Measurements from ENCODE around the gene TLDC2.

Gene TLDC2

DNA sequence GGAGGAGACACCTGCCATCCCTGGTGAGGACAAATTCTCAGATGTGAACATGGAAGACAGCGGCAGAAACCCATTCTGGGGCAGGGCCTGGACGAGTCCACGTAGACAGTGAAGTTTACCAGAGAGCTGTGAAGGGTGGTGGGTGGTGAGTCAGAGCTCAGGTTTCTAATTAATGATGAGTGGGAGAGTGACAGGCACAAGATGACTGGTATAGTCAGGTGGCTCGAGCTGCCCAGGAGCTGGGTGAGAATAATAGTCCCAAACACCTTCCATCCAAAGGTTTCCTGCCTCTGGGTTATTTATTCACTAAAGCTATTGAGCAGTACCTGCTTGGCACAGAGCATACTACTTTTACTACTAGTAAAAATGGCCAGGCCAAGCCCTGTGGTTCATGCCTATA is 6.0 kb downstream of the TLDC2 start:
- DNase-seq (ENCODE audit: insufficient read length, low spot score), result no peak
- FAIRE-seq, result peak; percentile 35
- TF ChIP-seq POLR2A (IDR thresholded peaks at IDR 0.05; ENCODE audit: low read depth, low read length), result no peak
- TF ChIP-seq TAF1 (IDR thresholded peaks at IDR 0.05; ENCODE audit: low read depth, low read length), result no peak
- TF ChIP-seq POLR2AphosphoS5 (IDR thresholded peaks at IDR 0.05; ENCODE audit: low read depth, low read length), result no peak
- no peak for TF ChIP-seq SPI1 (IDR thresholded peaks at IDR 0.05; ENCODE audit: low read depth, low read length)
- TF ChIP-seq POU2F2 (IDR thresholded peaks at IDR 0.05; ENCODE audit: low read depth, low read length), result no peak
- TF ChIP-seq PAX5 (IDR thresholded peaks at IDR 0.05; ENCODE audit: insufficient read depth, low read length, severe bottlenecking), result no peak

DNA sequence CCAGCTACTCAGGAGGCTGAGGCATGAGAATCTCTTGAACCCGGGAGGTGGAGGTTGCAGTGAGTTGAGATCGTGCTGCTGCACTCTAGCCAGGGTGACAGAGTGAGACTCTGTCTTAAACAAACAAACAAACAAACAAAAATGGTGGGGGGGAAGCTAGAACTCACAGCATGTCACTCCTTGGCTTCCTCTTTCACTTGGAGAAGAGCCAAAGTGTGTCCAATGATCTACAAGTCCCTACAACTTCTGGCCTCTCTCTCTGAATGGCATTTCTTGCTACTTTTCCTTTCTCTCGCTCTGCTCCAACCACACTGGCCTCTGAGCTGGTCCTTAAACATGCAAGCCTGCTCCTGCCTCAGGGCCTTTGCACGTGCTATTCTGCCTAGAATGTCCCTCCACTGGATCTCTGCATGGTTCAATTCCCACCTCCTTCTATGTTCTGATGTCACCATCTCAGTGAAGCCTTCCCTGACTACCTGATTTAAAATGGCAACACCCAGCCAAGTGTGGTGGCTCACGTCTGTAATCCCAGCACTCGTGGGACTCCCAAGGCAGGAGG is 8.1 kb downstream of the TLDC2 start:
- FAIRE-seq (no peak), DNase-seq (ENCODE audit: insufficient read length, low spot score) (no peak)
- TF ChIP-seq TAF1 (IDR thresholded peaks at IDR 0.05; ENCODE audit: low read depth, low read length) (no peak), POLR2AphosphoS5 (IDR thresholded peaks at IDR 0.05; ENCODE audit: low read depth, low read length) (no peak), POLR2A (IDR thresholded peaks at IDR 0.05; ENCODE audit: low read depth, low read length) (no peak), SPI1 (IDR thresholded peaks at IDR 0.05; ENCODE audit: low read depth, low read length) (peak; percentile 57; the same call in 1 of the 2 replicates)

DNA sequence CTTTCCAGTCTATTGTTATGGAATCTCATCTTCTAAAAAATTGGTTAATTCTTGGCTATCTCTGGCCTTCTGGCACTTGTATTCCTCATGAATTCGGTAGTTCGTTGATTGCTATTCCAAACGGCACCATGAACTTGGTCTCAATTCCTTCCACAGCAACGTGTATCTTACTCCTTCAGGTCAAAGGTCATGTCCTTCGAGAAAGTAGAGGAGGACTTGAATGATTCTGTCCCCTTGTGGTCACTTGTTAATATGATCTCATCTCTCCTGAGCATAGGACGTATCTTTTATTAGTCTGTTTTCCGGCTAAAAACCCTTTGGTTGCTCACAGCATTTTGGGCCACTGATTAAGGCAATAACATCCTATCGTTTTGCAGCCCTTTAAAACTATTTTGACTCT is 9.4 kb downstream of the TLDC2 start:
- no peak for FAIRE-seq
- no peak for TF ChIP-seq POLR2AphosphoS5 (IDR thresholded peaks at IDR 0.05; ENCODE audit: low read depth, low read length)
- TF ChIP-seq SPI1 (IDR thresholded peaks at IDR 0.05; ENCODE audit: low read depth, low read length), result no peak
- TF ChIP-seq PAX5 (IDR thresholded peaks at IDR 0.05; ENCODE audit: insufficient read depth, low read length, severe bottlenecking), result no peak
- no peak for TF ChIP-seq POU2F2 (IDR thresholded peaks at IDR 0.05; ENCODE audit: low read depth, low read length)
- no peak for TF ChIP-seq POLR2A (IDR thresholded peaks at IDR 0.05; ENCODE audit: low read depth, low read length)
- no peak for TF ChIP-seq TAF1 (IDR thresholded peaks at IDR 0.05; ENCODE audit: low read depth, low read length)
- no peak for DNase-seq (ENCODE audit: insufficient read length, low spot score)

DNA sequence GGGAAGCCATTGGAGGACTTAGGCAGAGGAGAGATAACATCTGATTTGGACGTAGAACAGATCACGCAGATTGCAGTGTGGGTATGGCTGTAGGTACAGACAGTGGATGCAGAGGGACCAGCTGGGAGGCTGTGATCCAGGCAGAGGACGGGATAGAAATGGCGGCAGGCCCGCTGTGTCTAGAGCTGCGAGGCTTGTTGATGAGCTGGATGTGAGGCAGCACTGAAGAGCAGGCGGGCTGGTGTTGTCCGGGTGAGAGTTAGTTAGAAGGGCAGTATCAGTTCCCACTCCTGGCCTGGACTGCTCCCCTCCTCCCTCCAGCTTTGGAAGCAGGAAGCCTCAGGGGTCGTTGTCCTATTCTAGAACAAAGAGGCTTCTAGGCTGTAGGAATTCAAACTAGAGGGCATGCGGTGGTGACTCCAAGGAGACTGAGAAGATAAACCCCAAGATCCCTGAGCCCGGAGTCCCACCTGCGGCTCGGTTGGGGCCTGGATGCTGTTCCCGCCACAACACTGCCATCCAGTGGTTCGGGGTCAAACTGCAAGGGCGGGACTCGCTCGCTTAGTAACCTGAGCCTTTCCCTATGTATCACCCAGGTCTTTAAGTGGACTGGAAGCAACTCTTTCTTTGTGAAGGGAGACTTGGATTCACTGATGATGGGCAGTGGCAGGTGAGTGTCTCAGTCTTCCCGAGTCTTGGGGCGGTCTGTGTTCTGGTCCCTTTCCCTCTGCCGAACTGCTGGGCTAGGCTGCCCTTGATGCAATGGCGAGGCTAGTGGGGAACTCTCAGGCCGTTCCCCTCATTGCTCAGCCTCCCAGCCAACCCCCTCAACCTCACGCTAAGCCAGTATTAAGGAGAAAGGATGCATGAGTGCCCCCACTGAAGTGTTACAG is 11.2 kb downstream of the TLDC2 start:
- TF ChIP-seq PAX5 (IDR thresholded peaks at IDR 0.05; ENCODE audit: insufficient read depth, low read length, severe bottlenecking) (no peak), POLR2A (IDR thresholded peaks at IDR 0.05; ENCODE audit: low read depth, low read length) (no peak), SPI1 (IDR thresholded peaks at IDR 0.05; ENCODE audit: low read depth, low read length) (peak; percentile 46; the same call in 1 of the 2 replicates)
- DNase-seq (ENCODE audit: insufficient read length, low spot score), result peak; percentile 84
- peak; percentile 92 for FAIRE-seq

DNA sequence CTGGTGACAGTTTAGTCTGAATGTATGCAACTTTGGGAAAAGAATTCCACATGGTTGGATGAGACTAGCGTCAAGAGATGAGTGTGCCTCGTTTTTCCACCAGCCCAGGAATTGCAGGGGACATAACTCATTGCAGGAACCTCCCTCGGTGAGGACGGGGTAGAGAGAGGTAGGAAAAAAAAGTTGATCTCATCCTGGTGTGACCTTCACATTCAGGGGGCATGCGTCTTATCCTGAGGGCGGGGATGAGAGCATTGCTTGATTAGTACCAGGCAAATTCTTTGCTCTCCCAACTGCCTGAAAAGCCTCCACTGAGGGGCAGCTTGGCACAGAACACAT is 11.8 kb downstream of the TLDC2 start:
- FAIRE-seq, result no peak
- no peak for TF ChIP-seq SPI1 (IDR thresholded peaks at IDR 0.05; ENCODE audit: low read depth, low read length)
- TF ChIP-seq TAF1 (IDR thresholded peaks at IDR 0.05; ENCODE audit: low read depth, low read length), result no peak
- no peak for TF ChIP-seq POLR2A (IDR thresholded peaks at IDR 0.05; ENCODE audit: low read depth, low read length)
- no peak for TF ChIP-seq POU2F2 (IDR thresholded peaks at IDR 0.05; ENCODE audit: low read depth, low read length)
- no peak for TF ChIP-seq POLR2AphosphoS5 (IDR thresholded peaks at IDR 0.05; ENCODE audit: low read depth, low read length)
- no peak for TF ChIP-seq PAX5 (IDR thresholded peaks at IDR 0.05; ENCODE audit: insufficient read depth, low read length, severe bottlenecking)
- no peak for DNase-seq (ENCODE audit: insufficient read length, low spot score)

DNA sequence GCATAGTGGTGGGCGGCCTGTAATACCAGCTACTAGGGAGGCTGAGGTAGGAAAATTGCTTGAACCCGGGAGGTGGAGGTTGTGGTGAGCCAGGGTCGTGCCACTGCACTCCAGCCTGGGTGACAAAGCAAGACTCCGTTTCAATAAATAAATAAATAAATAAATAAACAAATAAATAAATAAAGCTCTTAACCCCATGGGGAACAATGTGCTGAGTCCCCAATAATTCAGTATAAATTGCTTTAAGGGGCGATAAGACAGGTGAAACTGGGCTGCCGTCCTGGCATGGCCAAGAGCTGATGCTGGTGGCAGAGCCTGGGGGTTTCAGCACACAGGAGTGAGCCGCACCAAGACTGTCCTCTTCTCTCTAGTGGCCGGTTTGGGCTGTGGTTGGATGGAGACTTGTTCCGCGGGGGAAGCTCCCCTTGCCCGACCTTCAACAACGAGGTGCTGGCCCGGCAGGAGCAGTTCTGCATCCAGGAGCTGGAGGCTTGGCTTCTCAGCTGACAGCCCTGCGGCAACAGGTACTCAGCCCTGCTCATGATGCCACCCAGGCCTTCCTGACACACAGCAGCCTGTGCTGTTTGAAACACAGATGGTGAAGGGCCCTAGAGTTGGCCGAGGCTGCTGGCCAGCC is 13.1 kb downstream of the TLDC2 start:
- DNase-seq (ENCODE audit: insufficient read length, low spot score), result no peak
- TF ChIP-seq SPI1 (IDR thresholded peaks at IDR 0.05; ENCODE audit: low read depth, low read length), result no peak
- TF ChIP-seq TAF1 (IDR thresholded peaks at IDR 0.05; ENCODE audit: low read depth, low read length), result no peak
- no peak for TF ChIP-seq POLR2AphosphoS5 (IDR thresholded peaks at IDR 0.05; ENCODE audit: low read depth, low read length)
- no peak for TF ChIP-seq PAX5 (IDR thresholded peaks at IDR 0.05; ENCODE audit: insufficient read depth, low read length, severe bottlenecking)
- no peak for TF ChIP-seq POLR2A (IDR thresholded peaks at IDR 0.05; ENCODE audit: low read depth, low read length)
- TF ChIP-seq POU2F2 (IDR thresholded peaks at IDR 0.05; ENCODE audit: low read depth, low read length), result no peak
- no peak for FAIRE-seq

DNA sequence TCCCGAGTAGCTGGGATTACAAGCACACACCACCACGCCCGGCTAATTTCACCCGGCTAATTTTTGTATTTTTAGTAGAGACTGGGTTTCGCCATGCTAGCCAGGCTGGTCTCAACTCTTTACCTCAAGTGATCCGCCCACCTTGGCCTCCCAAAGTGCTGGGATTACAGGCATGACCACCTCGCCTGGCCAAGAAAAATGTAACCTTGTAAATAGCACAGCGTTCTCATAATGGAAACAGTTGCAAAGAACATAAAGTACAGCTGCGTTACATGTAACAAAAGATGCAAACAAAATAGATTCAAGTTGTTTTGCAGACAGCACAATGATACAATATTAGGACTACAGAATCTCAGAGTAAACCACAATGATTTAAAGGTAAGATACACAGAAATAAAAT is 14.6 kb downstream of the TLDC2 start:
- TF ChIP-seq POLR2A (IDR thresholded peaks at IDR 0.05; ENCODE audit: low read depth, low read length), result no peak
- no peak for TF ChIP-seq TAF1 (IDR thresholded peaks at IDR 0.05; ENCODE audit: low read depth, low read length)
- no peak for TF ChIP-seq SPI1 (IDR thresholded peaks at IDR 0.05; ENCODE audit: low read depth, low read length)
- TF ChIP-seq POLR2AphosphoS5 (IDR thresholded peaks at IDR 0.05; ENCODE audit: low read depth, low read length), result no peak
- no peak for TF ChIP-seq PAX5 (IDR thresholded peaks at IDR 0.05; ENCODE audit: insufficient read depth, low read length, severe bottlenecking)
- no peak for TF ChIP-seq POU2F2 (IDR thresholded peaks at IDR 0.05; ENCODE audit: low read depth, low read length)
- DNase-seq (ENCODE audit: insufficient read length, low spot score) (no peak), FAIRE-seq (no peak)

DNA sequence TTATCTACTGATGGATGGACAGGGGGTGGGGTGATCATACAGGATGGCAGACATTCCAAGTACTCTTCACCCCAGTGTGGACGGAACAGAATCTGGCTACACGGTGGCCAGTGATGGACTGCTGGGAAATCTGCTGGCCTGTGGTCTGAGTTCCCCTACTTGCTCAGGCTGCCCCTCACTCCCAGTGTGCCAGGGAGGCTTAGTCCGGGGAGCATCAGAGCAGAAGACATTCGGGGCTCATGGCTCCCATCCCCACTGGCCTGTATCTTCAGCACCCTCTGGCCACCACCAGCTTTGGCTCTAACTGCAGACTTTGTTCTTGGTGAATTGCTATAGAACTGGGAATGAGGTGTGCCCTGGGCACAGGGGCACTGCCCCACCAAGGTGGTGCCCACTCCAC is 15.3 kb downstream of the TLDC2 start:
- TF ChIP-seq PAX5 (IDR thresholded peaks at IDR 0.05; ENCODE audit: insufficient read depth, low read length, severe bottlenecking) (no peak), POLR2AphosphoS5 (IDR thresholded peaks at IDR 0.05; ENCODE audit: low read depth, low read length) (no peak), POU2F2 (IDR thresholded peaks at IDR 0.05; ENCODE audit: low read depth, low read length) (no peak), POLR2A (IDR thresholded peaks at IDR 0.05; ENCODE audit: low read depth, low read length) (no peak), SPI1 (IDR thresholded peaks at IDR 0.05; ENCODE audit: low read depth, low read length) (no peak), TAF1 (IDR thresholded peaks at IDR 0.05; ENCODE audit: low read depth, low read length) (no peak)
- FAIRE-seq, result no peak
- DNase-seq (ENCODE audit: insufficient read length, low spot score), result no peak

DNA sequence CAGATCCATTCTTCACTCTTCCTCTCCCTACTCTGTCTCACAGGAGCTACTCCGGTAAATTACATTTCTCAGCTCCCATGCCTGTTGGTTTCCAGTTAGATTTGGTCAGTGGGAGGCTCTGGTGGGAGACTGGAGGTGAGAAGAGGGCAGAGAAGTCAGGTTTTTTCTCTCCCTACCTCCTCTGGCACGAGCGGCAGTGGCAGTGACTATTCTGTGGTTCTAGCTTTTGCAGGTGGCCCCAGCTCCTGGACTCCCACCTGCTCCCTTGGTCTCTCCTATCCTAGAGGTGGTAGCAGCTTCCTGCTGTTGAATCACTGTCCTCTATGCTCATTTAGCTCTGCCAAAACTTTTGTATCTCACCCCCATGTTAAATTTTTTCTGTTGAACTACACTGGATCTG is 17.9 kb downstream of the TLDC2 start:
- FAIRE-seq (no peak), DNase-seq (ENCODE audit: insufficient read length, low spot score) (no peak)
- TF ChIP-seq SPI1 (IDR thresholded peaks at IDR 0.05; ENCODE audit: low read depth, low read length), result no peak
- no peak for TF ChIP-seq POLR2AphosphoS5 (IDR thresholded peaks at IDR 0.05; ENCODE audit: low read depth, low read length)
- no peak for TF ChIP-seq POLR2A (IDR thresholded peaks at IDR 0.05; ENCODE audit: low read depth, low read length)
- TF ChIP-seq TAF1 (IDR thresholded peaks at IDR 0.05; ENCODE audit: low read depth, low read length), result no peak
- no peak for TF ChIP-seq PAX5 (IDR thresholded peaks at IDR 0.05; ENCODE audit: insufficient read depth, low read length, severe bottlenecking)
- TF ChIP-seq POU2F2 (IDR thresholded peaks at IDR 0.05; ENCODE audit: low read depth, low read length), result no peak

Data from GM12891 (cell line).